ENCODE data around the gene KRT9.

- no peak for TF ChIP-seq MAX (IDR thresholded peaks at IDR 0.05; ENCODE audit: low read depth, low read length)
- no peak for TF ChIP-seq MYC (IDR thresholded peaks at IDR 0.05; ENCODE audit: low read depth, low read length)
- no peak for TF ChIP-seq CTCF (IDR thresholded peaks at IDR 0.05; ENCODE audit: low read depth, low read length)
- TF ChIP-seq POLR2A (IDR thresholded peaks at IDR 0.05; ENCODE audit: extremely low read depth, insufficient read length) = no peak
These were observed 20.5 kb downstream of the KRT9 start for GRCh38 chr17:41551365-41551764.
